ENCODE results near the gene MYBPC2. TPM values are rescaled to one million over a fixed set of nuclear protein-coding genes. Genes with fewer than 3 reads are reported as not detected.

MYBPC2 gene
- total RNA-seq, 2 donors from 2014 or later, result 0.14 TPM; not detected in 1

DNA sequence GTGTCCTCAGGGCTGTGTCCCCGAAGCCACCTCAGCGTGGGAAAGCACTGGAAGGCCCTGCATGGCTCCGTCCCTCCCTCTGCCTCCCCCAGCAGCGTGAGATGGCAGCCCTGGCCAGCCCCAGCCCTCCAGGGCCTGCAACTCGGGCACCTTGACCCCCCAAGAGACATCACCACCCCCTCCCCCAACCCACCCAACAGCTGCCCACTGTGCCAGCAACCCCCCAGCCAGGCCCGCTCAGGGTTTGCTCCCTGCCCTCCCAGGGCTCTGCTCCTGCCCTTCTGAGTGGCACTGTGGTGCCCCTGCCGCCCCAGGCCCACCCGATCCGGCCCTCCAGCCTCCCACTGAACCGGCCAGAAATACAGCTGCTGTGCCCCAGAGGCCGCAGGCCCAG is 82.5 kb downstream of the MYBPC2 start:
- DNase-seq (ENCODE audit: low spot score) (no peak), ATAC-seq (ENCODE audit: insufficient number of reproducible peaks, low FRiP score, low read depth) (no peak)
- Histone ChIP-seq H3K27me3 (replicated peaks; ENCODE audit: insufficient read depth) (no peaks in the 10 kb centered on the region), H3K4me3 (no peak overlapping the region), H3K27ac (no peak overlapping the region), H3K4me1 (ENCODE audit: control insufficient read depth in 1 of 2, low read depth in 2 of 2) (peaks cover 4 to 6% of the 10 kb centered on the region in 2 donors), H3K9me3 (no peaks in the 10 kb centered on the region), H3K36me3 (no peaks in the 10 kb centered on the region)
- TF ChIP-seq, protein P1, sequence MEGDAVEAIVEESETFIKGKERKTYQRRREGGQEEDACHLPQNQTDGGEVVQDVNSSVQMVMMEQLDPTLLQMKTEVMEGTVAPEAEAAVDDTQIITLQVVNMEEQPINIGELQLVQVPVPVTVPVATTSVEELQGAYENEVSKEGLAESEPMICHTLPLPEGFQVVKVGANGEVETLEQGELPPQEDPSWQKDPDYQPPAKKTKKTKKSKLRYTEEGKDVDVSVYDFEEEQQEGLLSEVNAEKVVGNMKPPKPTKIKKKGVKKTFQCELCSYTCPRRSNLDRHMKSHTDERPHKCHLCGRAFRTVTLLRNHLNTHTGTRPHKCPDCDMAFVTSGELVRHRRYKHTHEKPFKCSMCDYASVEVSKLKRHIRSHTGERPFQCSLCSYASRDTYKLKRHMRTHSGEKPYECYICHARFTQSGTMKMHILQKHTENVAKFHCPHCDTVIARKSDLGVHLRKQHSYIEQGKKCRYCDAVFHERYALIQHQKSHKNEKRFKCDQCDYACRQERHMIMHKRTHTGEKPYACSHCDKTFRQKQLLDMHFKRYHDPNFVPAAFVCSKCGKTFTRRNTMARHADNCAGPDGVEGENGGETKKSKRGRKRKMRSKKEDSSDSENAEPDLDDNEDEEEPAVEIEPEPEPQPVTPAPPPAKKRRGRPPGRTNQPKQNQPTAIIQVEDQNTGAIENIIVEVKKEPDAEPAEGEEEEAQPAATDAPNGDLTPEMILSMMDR (IDR thresholded peaks at IDR 0.05), result no peak

Other genes with a start within 250 kb of the MYBPC2 start
- 10 to 100 TPM in 1 of 2 donors, 1 to 10 TPM in 1; 2.6 to 11.1 TPM for gene MYH14, start 229.3 kb upstream of the MYBPC2 start, total RNA-seq
- 1 to 10 TPM; 1.3 to 4.2 TPM for gene KCNC3, start 103.5 kb upstream of the MYBPC2 start, total RNA-seq
- gene NAPSA, start 67.3 kb upstream of the MYBPC2 start, total RNA-seq, result not detected
- gene NR1H2, start 56.4 kb upstream of the MYBPC2 start, total RNA-seq, result 100 to 1,000 TPM; 113 to 138 TPM
- gene POLD1, start 48.5 kb upstream of the MYBPC2 start, total RNA-seq, result 10 to 100 TPM; 12.8 to 39.5 TPM
- gene SPIB, start 14.0 kb upstream of the MYBPC2 start, total RNA-seq, result not detected
- gene EMC10, start 43.6 kb downstream of the MYBPC2 start, total RNA-seq, result 100 to 1,000 TPM in 1 of 2 donors, 10 to 100 TPM in 1; 85.6 to 139 TPM
- under 1 TPM in 1 of 2 donors, not detected in 1; 0.56 TPM for gene GARIN5A, start 44.0 kb downstream of the MYBPC2 start, total RNA-seq
- 10 to 100 TPM; 11.6 to 34.7 TPM for gene JOSD2, start 78.3 kb downstream of the MYBPC2 start, total RNA-seq
- not detected for gene ASPDH, start 81.0 kb downstream of the MYBPC2 start, total RNA-seq
- 10 to 100 TPM in 1 of 2 donors, 1 to 10 TPM in 1; 5.3 to 13.7 TPM for gene LRRC4B, start 135.5 kb downstream of the MYBPC2 start, total RNA-seq
- not detected for gene SYT3, start 207.0 kb downstream of the MYBPC2 start, total RNA-seq
- not detected for gene C19orf81, start 216.6 kb downstream of the MYBPC2 start, total RNA-seq

All from thoracic aorta (tissue), 2 donors.